Dermis blood vessel endothelial cell (primary cell): ENCODE results near the gene ARHGEF28. TPM values are rescaled to one million over a fixed set of nuclear protein-coding genes. Genes with fewer than 3 reads are reported as not detected.
A peak's percentile ranks its signal among the peaks of the same experiment; 100 is the strongest.

Source experiments
- DNase-seq: peaks from one replicate; pipeline ENCODE4 v3.0.0; 2010
- total RNA-seq: library from RNA; depleted of rRNA; stranded (reverse); fragments of >200 nt; gene quantifications from 2 replicates; pipeline ENCODE4 v1.2.3, GENCODE V29; 2014

ARHGEF28 gene
- total RNA-seq, 1 donor from 2014 or later: 151 TPM

DNA sequence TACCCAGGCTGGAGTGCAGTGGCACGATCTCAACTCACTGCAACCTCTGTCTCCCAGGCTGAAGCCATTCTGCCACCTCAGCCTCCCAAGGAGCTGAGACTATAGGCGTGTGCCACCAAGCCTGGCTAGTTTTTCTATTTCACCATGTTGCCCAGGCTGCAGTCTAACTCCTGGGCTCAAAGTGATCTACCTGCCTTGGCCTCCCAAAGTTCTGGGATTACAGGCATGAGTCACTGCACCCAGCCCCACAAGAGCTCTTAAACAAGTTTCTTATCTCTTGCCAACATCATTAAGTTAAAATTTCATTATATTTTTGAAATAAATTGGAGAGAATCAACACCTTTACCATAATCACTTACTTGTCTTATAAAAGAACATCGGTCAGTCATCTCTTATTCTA, 280.3 kb downstream of the ARHGEF28 start:
- no peak for DNase-seq

DNA sequence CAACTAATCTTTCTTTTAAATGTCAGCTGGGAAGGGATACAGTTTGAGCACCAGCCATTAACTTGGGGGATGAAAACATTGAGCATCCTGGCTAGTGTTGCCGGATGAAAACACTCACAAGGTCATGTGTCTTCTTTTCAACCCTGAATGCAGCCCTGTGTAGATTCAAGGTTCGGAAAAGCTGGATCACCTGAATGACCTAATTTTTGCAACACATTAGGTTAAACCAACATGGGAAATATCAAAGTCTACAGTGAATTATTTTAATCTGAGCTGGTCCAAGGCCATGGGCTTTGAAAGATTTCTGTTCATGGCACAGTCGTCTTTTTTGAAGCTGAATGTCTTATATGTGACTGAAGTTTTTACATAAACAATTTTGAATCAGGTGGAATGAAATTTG, 281.2 kb downstream of the ARHGEF28 start:
- DNase-seq: no peak

GRCh38 chr5:73908395-73908794, 282.4 kb downstream of the ARHGEF28 start:
- DNase-seq: peak; percentile 37

- no peak for DNase-seq
Observed at GRCh38 chr5:73908846-73909245, 282.9 kb downstream of the ARHGEF28 start.

DNA sequence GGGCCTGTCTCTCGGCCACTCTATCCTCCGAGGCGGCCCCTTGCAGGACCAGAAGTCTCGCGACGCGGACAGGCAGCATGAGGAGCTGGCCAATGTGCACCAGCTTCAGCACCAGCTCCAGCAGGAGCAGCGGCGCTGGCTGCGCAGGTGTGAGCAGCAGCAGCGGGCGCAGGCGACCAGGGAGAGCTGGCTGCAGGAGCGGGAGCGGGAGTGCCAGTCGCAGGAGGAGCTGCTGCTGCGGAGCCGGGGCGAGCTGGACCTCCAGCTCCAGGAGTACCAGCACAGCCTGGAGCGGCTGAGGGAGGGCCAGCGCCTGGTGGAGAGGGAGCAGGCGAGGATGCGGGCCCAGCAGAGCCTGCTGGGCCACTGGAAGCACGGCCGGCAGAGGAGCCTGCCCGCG, 283.5 kb downstream of the ARHGEF28 start:
- no peak for DNase-seq

DNA sequence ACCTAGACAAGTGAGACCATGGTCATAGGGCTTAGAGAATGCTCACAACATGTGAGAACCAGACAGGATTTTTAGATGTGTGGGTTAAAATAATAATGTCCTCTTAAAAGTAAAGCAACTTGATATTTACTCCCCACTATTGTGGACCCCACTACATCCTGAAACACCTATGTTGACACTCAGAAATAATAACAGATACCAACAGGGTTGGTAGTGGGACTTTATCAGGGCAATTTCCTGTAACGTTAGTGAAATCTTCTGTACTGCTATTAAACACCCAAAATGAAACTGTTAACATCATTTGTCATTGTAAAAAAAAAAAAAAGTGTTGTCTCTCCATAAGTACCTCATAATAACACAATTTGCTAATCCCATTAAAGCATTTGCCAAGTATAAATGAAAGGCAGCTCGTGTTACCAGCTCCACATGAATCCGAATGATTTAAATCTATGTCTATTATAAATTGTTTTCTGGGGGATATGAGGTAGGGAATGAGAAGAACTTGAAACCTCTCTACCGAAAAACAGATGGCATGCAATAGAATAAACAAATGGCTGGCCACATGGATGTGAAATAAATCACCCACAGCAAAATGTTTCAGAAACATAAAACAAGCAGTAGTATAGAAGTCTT, 285.9 kb downstream of the ARHGEF28 start:
- DNase-seq: no peak

GRCh38 chr5:73912821-73913271, 286.9 kb downstream of the ARHGEF28 start:
- DNase-seq: no peak

DNA sequence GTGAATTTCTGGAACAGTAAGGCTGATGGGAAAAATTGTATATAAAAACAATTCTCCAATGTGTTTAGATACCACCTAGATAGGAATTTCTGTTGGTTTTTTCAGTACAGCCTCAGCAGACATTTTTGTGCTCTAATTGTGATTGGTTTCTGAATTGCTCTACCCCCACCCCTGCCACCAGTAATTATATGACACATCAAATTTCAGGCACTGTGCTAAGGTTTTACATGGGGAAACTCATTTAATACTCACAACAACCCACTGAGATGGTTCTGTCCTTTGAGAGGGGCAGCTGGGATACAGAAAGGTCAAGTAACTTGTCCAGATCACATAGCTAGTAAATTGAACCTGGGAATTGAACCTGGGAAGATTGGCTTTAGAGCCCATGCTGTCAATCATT, 288.0 kb downstream of the ARHGEF28 start:
- DNase-seq: no peak

DNA sequence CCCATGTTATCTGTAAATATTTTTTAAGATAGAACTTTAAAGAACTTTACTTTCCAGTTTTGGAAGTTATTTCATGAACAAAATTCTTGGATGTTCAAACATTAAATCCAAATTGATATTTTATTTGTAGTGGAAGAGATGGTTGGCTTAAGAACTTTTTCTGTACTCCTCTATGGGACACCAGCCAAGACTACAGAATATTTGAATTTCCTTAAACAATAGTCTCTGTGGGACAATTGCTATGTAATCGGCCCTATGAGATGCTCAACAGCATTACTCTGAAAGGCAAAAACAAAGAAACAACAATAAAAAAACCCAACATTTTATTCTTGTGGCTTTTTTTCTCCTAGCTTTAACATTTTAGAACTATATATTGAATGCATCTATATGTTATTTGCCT, 289.3 kb downstream of the ARHGEF28 start:
- peak; percentile 28 for DNase-seq

DNA sequence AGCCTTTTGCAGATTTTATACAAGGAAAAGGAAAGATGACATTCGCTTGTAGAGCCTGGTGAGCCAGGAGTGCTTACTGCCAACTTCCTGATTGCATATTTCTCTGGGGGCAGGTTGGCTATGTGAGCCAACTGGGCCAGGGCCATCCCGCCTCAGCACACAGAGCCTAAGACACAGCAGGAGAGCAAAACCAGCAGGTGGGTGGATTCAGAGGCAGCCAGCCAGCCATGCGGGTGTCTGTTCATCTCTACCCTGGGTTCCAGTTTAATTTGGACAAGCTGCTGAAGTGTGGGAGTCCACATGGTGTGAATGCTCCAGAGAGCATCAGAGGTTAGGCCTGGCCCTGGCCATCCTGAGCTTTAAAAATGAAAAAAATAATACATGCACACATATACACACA, 291.4 kb downstream of the ARHGEF28 start:
- peak; percentile 44 for DNase-seq

- no peak for DNase-seq
Observed at GRCh38 chr5:73917891-73918290, 291.9 kb downstream of the ARHGEF28 start.

DNA sequence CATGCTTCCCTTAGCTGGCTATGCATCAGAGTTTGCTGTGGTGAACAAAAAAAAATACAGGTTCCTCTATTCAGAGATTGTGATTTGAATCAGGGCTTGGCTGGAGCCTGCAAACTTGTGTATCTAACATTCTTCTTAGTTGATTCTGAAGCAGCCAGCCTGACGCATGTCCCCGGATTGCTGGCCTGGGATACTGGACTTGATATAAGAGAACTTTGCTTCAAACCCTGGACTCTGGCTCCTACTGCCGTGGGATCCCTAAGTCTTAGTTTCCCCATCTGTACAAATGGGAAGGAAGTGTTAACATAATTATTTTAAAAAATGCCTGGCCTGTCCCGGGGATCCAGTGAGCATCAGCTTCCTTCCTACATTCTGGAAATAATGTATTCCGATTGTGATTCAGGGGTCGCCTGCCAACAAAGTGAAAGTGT, 292.8 kb downstream of the ARHGEF28 start:
- peak; percentile 57 for DNase-seq

DNA sequence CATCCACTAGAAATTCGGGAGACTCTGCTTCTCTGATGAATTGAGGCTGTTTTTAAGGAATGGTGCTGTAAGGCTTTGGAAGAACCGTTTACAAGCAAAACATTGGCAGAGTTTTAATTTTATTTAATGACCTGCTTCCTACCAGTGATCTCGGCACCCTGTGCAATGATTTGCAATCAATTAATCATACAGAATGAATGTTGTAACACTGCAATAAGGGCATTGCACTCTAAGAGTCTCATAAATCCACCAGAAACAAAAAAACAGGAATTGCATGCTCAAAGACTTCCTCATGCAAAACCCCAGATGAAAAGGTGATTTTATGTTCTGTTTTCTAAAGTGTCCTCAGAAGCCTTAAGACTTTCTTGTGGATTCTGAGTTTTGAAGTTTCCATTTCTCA, 295.7 kb downstream of the ARHGEF28 start:
- DNase-seq: no peak

DNA sequence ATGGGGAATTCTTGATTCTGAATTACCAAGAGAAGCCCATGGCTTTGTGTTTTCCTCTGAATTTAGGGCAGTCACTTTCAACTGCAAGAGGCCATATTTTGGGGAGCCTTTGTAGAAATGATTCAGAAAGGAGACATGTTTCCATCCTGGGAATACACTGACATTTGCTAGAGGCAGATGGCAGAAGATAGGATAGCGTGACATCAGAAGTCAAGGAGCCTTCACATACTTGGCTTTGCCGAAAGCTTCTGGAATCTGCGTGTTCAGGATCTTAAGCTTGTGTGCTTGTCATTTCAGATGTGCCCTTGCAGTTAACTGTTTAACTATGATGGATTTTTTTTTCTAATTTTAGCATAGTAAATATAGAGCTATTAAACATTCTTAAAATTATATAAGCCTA, 296.2 kb downstream of the ARHGEF28 start:
- no peak for DNase-seq

DNA sequence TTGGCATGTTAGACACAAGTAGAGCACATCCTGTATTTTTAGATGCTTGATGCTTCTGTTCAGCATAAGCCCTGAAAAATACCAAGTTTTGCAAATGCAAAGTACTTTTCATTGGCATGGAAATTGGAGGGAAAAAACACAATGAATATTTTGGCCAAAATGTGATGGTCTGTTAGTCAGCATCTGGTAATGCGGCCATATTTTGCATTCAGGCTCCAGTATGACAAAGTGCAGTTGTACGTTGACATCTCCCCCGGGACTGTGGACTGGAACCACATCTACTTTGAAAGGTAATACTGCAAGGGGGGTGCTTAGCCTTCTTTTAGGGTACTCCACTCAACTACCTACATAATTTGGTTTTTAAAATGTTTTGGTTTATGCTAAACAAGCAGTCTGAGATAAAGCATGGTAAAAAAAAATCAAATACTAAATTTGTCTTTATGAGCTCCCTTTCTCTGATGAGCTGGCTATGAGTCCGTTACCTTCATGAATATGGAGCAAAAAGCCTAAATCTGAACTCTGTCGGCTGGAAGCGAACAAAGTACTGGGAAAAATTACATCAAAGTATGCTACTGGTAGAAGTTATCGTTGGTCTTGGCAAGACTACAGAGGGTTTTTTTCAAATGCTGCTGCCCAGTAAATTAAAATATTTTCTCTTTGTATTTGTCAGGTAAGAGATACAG, 297.0 kb downstream of the ARHGEF28 start:
- no peak for DNase-seq

GRCh38 chr5:73928476-73929070, 302.6 kb downstream of the ARHGEF28 start:
- no peak for DNase-seq

DNA sequence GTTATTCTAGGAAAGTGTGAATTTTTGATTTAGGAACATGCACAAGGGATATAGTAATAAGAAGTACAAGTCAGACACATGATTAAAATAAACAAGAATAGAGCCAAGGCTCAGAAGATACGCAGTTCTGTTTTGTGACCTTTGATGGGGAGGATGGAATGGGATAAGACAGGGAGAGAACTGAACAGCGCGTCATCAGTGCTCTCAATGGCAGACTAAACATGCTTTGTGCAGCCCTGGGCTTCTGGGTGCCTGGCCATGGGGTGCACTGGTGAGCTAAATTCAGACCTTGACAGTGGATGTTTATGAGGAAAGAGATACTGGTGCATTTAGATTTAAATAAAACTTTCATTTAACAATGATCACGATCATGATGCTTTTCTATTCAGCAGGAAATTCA, 309.7 kb downstream of the ARHGEF28 start:
- DNase-seq: no peak

GRCh38 chr5:73938280-73938937, 312.4 kb downstream of the ARHGEF28 start:
- DNase-seq: peak; percentile 79

GRCh38 chr5:73938938-73939320, 312.9 kb downstream of the ARHGEF28 start:
- no peak for DNase-seq

DNA sequence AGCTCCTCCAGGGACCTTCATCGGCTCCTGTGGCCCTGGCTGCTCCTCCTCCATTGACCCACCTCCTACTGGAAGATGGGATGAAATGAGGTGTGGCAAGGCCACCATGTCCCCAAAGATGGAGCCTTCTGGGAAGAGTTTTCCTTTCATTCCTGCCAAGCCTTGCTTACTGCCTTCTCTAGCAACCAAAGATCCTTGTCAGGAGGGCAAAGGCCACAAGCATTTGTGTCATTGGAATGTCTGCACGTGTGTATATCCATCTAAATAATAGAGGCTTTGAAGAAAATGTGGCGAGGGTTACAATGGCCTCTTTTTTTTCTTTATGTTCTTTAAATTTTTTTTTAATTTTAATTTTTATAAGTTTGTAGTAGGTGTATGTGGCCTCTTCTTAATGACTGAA, 313.6 kb downstream of the ARHGEF28 start:
- DNase-seq: no peak

- peak; percentile 54 for DNase-seq
Observed at GRCh38 chr5:73940026-73940425, 314.0 kb downstream of the ARHGEF28 start.

DNA sequence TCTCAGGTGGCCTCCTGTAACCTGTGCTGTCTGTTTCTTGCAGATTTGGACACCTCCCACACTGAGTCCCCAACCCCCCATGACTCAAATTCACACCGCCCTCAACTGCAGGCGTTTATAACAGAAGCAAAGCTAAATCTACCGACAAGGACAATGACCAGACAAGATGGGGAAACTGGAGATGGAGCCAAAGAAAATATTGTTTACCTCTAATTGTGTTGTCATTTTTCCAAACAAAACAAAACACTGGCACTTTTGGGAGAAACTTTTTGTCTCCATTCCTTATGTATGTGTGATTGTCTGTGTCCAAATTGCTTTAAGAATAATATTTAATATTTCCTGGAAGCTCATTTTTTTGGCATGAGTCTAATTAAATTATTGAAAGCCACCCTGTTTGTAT, 314.8 kb downstream of the ARHGEF28 start:
- no peak for DNase-seq

- no peak for DNase-seq
Observed at GRCh38 chr5:73942783-73943182, 316.8 kb downstream of the ARHGEF28 start.

DNA sequence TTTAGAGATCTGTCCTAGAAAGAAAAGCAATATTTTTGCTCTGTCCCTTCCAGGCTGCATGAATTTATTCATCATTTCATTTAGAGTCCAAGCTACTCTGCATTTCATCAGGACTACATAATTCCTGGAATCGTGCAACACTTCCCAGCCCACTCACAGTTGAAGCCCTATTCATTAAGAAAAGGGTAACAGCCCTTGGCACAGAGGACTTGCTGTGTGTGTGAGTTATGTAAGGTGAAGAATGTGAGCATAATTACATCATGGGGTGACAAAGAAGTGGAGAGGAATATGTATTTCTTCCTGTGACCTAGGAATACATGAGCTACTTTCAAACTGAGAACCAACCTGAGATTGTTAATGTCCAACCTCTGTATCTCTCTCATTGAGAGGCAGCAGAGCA, 317.4 kb downstream of the ARHGEF28 start:
- no peak for DNase-seq
